Heart left ventricle (tissue), 13 donors: ENCODE data around the gene NEMF.

Experiments
- CTCF ChIP-seq, 12 donors: fragments of 200-600 bp; sonication (generic) in 4 of 12; IDR thresholded peaks; one replicate each; pipeline versions ENCODE4 v1.5.0 to v1.8.0; 2018 to 2022; ENCODE audit warnings: antibody characterized with exemption in 12 of 12, mild to moderate bottlenecking in 5 of 12
- POLR2A ChIP-seq, 2 donors: fragments of 450-650 bp; IDR thresholded peaks; one replicate each; pipeline ENCODE4 v1.6.1; 2017; ENCODE audit warnings: antibody characterized with exemption in 2 of 2, mild to moderate bottlenecking in 2 of 2, moderate library complexity in 2 of 2
- donor health status: ischemic (EF 13 %, LVEDD 7.1; RV severe dilation, severe dysfunction).
- donor health status: DM: no; HTN: yes; CAD: no.
- donor health status: DM: no; HTN: no; CAD: no.
- donor health status: ischemic (EF 25% LVEDD 6.9; RV normal size, moderate dysfunction).
- donor health status: ischemic (EF 25% LVEDD 5.7; RV mildly dilated, moderate dysfunction).
- donor health status: ischemic (EF 35%, LVEDD 5.7; RV mildly dilated, moderate dysfunction).
- donor health status: nonischemic (EF 11% LVEDD 7.7; RV severe dilation, severe dysfunction).
- donor health status: DM: yes; HTN: yes; CAD: no.
- donor health status: PGD.
- donor health status: ischemic (EF 29% LVEDD 5.4; RV normal size, mild dysfunction).
- donor health status: nonischemic (EF 23%, LVEDD 6.1; RV moderate dilation, normal function).

DNA sequence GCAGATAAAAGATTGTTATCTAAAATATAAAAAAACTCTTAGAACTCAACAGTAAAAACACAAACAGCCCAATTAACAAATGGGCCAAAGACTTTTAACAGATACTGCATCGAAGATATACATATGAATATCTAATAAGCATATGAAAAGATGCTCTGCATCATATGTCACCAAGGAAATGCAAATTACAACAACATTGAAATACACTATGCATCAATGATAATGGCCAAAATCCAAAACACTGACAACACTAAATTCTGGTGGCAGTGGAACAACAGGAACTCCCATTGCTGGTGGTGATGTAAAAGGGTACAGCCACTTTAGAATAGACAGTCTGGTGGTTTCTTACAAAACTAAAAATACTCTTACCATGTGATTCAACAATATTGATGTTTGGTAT lies 43.8 kb downstream of the NEMF start:
- no peak for TF ChIP-seq CTCF (IDR thresholded peaks at IDR 0.05)
- no peak for TF ChIP-seq POLR2A (IDR thresholded peaks at IDR 0.05)
